ENCODE measurements around the gene MSN. TPM values are rescaled to one million over a fixed set of nuclear protein-coding genes. Genes with fewer than 3 reads are reported as not detected.
"Not testable (repeated sequence)": the region's sequence is repeated elsewhere in the genome, so short reads cannot be mapped to it uniquely, and the experiment has no call there.

MSN gene
- total and polyA plus RNA-seq, 10 of the 15 experiments (the other 5 are each of a cell fraction or from before 2014, with no cell fraction given): 93.8 to 432 (median 270) TPM

- no peak for FAIRE-seq
- in situ Hi-C loops (cut with MboI): no loop called here
- H3K79me2 ChIP-seq (ENCODE audit: control insufficient read depth, insufficient read depth, low read length): no peaks in the 10 kb centered on the region
These were observed 15.4 kb upstream of the MSN start for GRCh38 chrX:65652098-65652497.

GRCh38 chrX:65657009-65657441 lies 10.4 kb upstream of the MSN start:
- FAIRE-seq (peak; percentile 7), ATAC-seq (peak; percentile 17)
- peak overlapping the region; percentile 26; the same call in 1 of the 2 replicates for H2AFZ ChIP-seq (ENCODE audit: control insufficient read depth, low read depth, low read length)
- WGBS (ENCODE audit: insufficient coverage, insufficient replicate concordance, low lambda C conversion rate, missing lambda C conversion rate): 44% methylated on average over 2 of the region's 7 CpGs
- H3K9ac ChIP-seq (ENCODE audit: control insufficient read depth, insufficient read depth, low read length); H3K4me2 ChIP-seq (ENCODE audit: control insufficient read depth, insufficient read depth); H3K9me3 ChIP-seq (replicated peaks; ENCODE audit: control insufficient read depth, insufficient read depth, low read length); H4K20me1 ChIP-seq (ENCODE audit: control insufficient read depth, insufficient read depth); BruUV-seq (replicated peaks); CTCF ChIA-PET; H3K27ac ChIP-seq (ENCODE audit: control insufficient read depth, insufficient read depth); DNase-seq (ENCODE audit: low read depth, low spot score); H3K79me2 ChIP-seq (ENCODE audit: control insufficient read depth, insufficient read depth, low read length); H3K36me3 ChIP-seq (ENCODE audit: control insufficient read depth in 2 of 2, insufficient read depth in 2 of 2, low read length in 1 of 2); H3K27me3 ChIP-seq (replicated peaks in 1 of 2; ENCODE audit: control insufficient read depth in 2 of 2, insufficient read depth in 2 of 2, low read length in 1 of 2); RAD21 ChIA-PET (ENCODE audit: unreplicated experiment); intact Hi-C loops (cut with micrococcal nuclease; ENCODE audit: unreplicated experiment); in situ Hi-C loops (cut with MboI); H3K4me1 ChIP-seq (ENCODE audit: control insufficient read depth, insufficient read depth, low read length); H3K4me3 ChIP-seq: not testable (repeated sequence)
- SMC1A ChIA-PET (ENCODE audit: uncharacterized antibody, unreplicated experiment): interaction anchor here (1.3 to 2.0 kb wide), 3 partner anchors 47 to 66 kb away, joined by 4 to 5 read pairs (median 4); no protein-coding TSS in a partner anchor
- POLR2A ChIA-PET: interaction anchor here (0.6 kb wide), 1 partner anchor 15 kb away, joined by 5 read pairs; no protein-coding TSS in a partner anchor

More at GRCh38 chrX:65652098-65652497, 15.4 kb upstream of the MSN start:
- no peaks in the 10 kb centered on the region for H3K9me3 ChIP-seq (replicated peaks; ENCODE audit: control insufficient read depth, insufficient read depth, low read length)
- H3K9ac ChIP-seq (ENCODE audit: control insufficient read depth, insufficient read depth, low read length): no peak overlapping the region
- TF ChIP-seq ZBTB33 (IDR thresholded peaks at IDR 0.05) (no peak), BMI1 (IDR thresholded peaks at IDR 0.05; ENCODE audit: borderline replicate concordance) (no peak), IRF3 (IDR thresholded peaks at IDR 0.05) (no peak), TARDBP (IDR thresholded peaks at IDR 0.05; ENCODE audit: borderline replicate concordance) (no peak), SMC3 (IDR thresholded peaks at IDR 0.05; ENCODE audit: borderline replicate concordance, low read length) (no peak), JUND (IDR thresholded peaks at IDR 0.05; ENCODE audit: low read depth, low read length) (no peak), IKZF1 (conservative IDR thresholded peaks at IDR 0.05) (no peak), ZNF217 (IDR thresholded peaks at IDR 0.05) (no peak), ZSCAN29 (IDR thresholded peaks at IDR 0.05) (no peak), PML (IDR thresholded peaks at IDR 0.05; ENCODE audit: low read length) (no peak)
- DNase-seq (ENCODE audit: low read depth, low spot score) (no peak), ATAC-seq (no peak)
- no peak overlapping the region for H3K27ac ChIP-seq (ENCODE audit: control insufficient read depth, insufficient read depth)
- H2AFZ ChIP-seq (ENCODE audit: control insufficient read depth, low read depth, low read length): no peak overlapping the region
- WGBS (ENCODE audit: insufficient coverage, insufficient replicate concordance, low lambda C conversion rate, missing lambda C conversion rate): 8% methylated on average over 1 of the region's 1 CpG
- H3K4me2 ChIP-seq (ENCODE audit: control insufficient read depth, insufficient read depth): no peak overlapping the region
- no TSS peak for BruUV-seq (replicated peaks)
- intact Hi-C loops (cut with micrococcal nuclease; ENCODE audit: unreplicated experiment): no loop called here
- no peaks in the 10 kb centered on the region for H3K36me3 ChIP-seq (ENCODE audit: control insufficient read depth in 2 of 2, insufficient read depth in 2 of 2, low read length in 1 of 2)
- ChIA-PET CTCF (no interaction called here), SMC1A (ENCODE audit: uncharacterized antibody, unreplicated experiment) (interaction anchor here (1.3 kb wide), 1 partner anchor 9 kb away, joined by 6 read pairs; no protein-coding TSS in a partner anchor), RAD21 (ENCODE audit: unreplicated experiment) (no interaction called here), POLR2A (no interaction called here)
- H4K20me1 ChIP-seq (ENCODE audit: control insufficient read depth, insufficient read depth): no peaks in the 10 kb centered on the region
- H3K4me1 ChIP-seq (ENCODE audit: control insufficient read depth, insufficient read depth, low read length): no peaks in the 10 kb centered on the region; the same call in 1 of the 2 replicates
- H3K4me3 ChIP-seq: no peak overlapping the region
- no peaks in the 10 kb centered on the region for H3K27me3 ChIP-seq (replicated peaks in 1 of 2; ENCODE audit: control insufficient read depth in 2 of 2, insufficient read depth in 2 of 2, low read length in 1 of 2)

Data from GM12878 (cell line).